ENCODE data around the gene OR6X1. TPM values are rescaled to one million over a fixed set of nuclear protein-coding genes. Genes with fewer than 3 reads are reported as not detected.

Gene OR6X1
- total RNA-seq, 1 donor from 2014 or later = not detected

GRCh38 chr11:123760894-123761293 is 6.6 kb upstream of the OR6X1 start:
- Mint-ChIP-seq H3K4me3 (ENCODE audit: unreplicated experiment) (no peak overlapping the region), H3K27ac (ENCODE audit: unreplicated experiment) (no peak overlapping the region), H3K27me3 (ENCODE audit: unreplicated experiment) (peaks cover 16% of the 10 kb centered on the region), H3K4me1 (ENCODE audit: unreplicated experiment) (no peaks in the 10 kb centered on the region), H3K36me3 (ENCODE audit: unreplicated experiment) (no peaks in the 10 kb centered on the region), H3K9me3 (ENCODE audit: unreplicated experiment) (peaks cover 11% of the 10 kb centered on the region)
- TF ChIP-seq CTCF (IDR thresholded peaks at IDR 0.05) = no peak
- DNase-seq (ENCODE audit: extremely low spot score, unreplicated experiment) = no peak

- H3K27ac Mint-ChIP-seq (ENCODE audit: unreplicated experiment) = no peak overlapping the region
- no peak for DNase-seq (ENCODE audit: extremely low spot score, unreplicated experiment)
- peaks cover 20% of the 10 kb centered on the region for H3K27me3 Mint-ChIP-seq (ENCODE audit: unreplicated experiment)
- no peak overlapping the region for H3K4me3 Mint-ChIP-seq (ENCODE audit: unreplicated experiment)
- no peaks in the 10 kb centered on the region for H3K4me1 Mint-ChIP-seq (ENCODE audit: unreplicated experiment)
- H3K9me3 Mint-ChIP-seq (ENCODE audit: unreplicated experiment) = peaks cover 8% of the 10 kb centered on the region
- TF ChIP-seq CTCF (IDR thresholded peaks at IDR 0.05) = no peak
- H3K36me3 Mint-ChIP-seq (ENCODE audit: unreplicated experiment) = no peaks in the 10 kb centered on the region
Observed at GRCh38 chr11:123757976-123758375, 3.7 kb upstream of the OR6X1 start.

- Mint-ChIP-seq H3K27ac (ENCODE audit: unreplicated experiment) (no peak overlapping the region), H3K36me3 (ENCODE audit: unreplicated experiment) (no peaks in the 10 kb centered on the region), H3K9me3 (ENCODE audit: unreplicated experiment) (no peaks in the 10 kb centered on the region), H3K4me3 (ENCODE audit: unreplicated experiment) (no peak overlapping the region), H3K27me3 (ENCODE audit: unreplicated experiment) (peaks cover 37% of the 10 kb centered on the region), H3K4me1 (ENCODE audit: unreplicated experiment) (no peaks in the 10 kb centered on the region)
- no peak for TF ChIP-seq CTCF (IDR thresholded peaks at IDR 0.05)
- DNase-seq (ENCODE audit: extremely low spot score, unreplicated experiment) = no peak
Observed at GRCh38 chr11:123755813-123756212, 1.5 kb upstream of the OR6X1 start.

GRCh38 chr11:123755344-123755743 is 1.0 kb upstream of the OR6X1 start:
- TF ChIP-seq CTCF (IDR thresholded peaks at IDR 0.05) = no peak
- no peak overlapping the region for H3K4me3 Mint-ChIP-seq (ENCODE audit: unreplicated experiment)
- DNase-seq (ENCODE audit: extremely low spot score, unreplicated experiment) = no peak
- no peak overlapping the region for H3K27ac Mint-ChIP-seq (ENCODE audit: unreplicated experiment)
- H3K9me3 Mint-ChIP-seq (ENCODE audit: unreplicated experiment) = no peaks in the 10 kb centered on the region
- H3K36me3 Mint-ChIP-seq (ENCODE audit: unreplicated experiment) = no peaks in the 10 kb centered on the region
- no peaks in the 10 kb centered on the region for H3K4me1 Mint-ChIP-seq (ENCODE audit: unreplicated experiment)
- peaks cover 39% of the 10 kb centered on the region for H3K27me3 Mint-ChIP-seq (ENCODE audit: unreplicated experiment)

- Mint-ChIP-seq H3K36me3 (ENCODE audit: unreplicated experiment) (no peaks in the 10 kb centered on the region), H3K4me3 (ENCODE audit: unreplicated experiment) (no peak overlapping the region), H3K27me3 (ENCODE audit: unreplicated experiment) (peaks cover 45% of the 10 kb centered on the region), H3K9me3 (ENCODE audit: unreplicated experiment) (peaks cover 5% of the 10 kb centered on the region), H3K4me1 (ENCODE audit: unreplicated experiment) (no peaks in the 10 kb centered on the region), H3K27ac (ENCODE audit: unreplicated experiment) (no peak overlapping the region)
- no peak for DNase-seq (ENCODE audit: extremely low spot score, unreplicated experiment)
- no peak for TF ChIP-seq CTCF (IDR thresholded peaks at IDR 0.05)
Observed at GRCh38 chr11:123753110-123753509, 1.2 kb downstream of the OR6X1 start.
